Activated CD8-positive, alpha-beta memory T cell treated with anti-CD3 and anti-CD28 coated beads, Interleukin-2, amount 50 U/mL, for 4 hours (primary cell): Measurements from ENCODE around the gene VMO1.

Experiments used
- DNase-seq: peaks from one replicate; pipeline ENCODE4 v3.0.0-alpha.2; 2020

Gene VMO1

GRCh38 chr17:4796552-4796920 is 10.4 kb upstream of the VMO1 start:
- no peak for DNase-seq

DNA sequence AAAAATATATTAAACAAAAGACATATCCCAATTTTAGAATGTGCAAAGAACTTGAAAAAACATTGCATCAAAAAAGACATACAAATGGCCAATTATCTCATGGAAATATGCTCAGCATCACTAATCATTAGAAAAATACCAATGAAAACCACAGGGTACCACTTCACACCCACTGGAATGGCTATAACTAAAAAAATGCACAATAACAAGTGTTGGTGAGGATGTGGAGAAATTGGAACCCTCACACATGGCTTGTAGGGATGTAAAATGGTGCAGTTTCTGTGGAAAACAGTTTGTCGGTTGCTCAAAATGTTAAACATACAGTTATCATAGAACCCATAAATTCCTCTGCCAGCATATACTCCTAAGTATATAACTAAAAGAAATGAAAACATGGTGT is 9.0 kb upstream of the VMO1 start:
- no peak for DNase-seq

- DNase-seq = no peak
These were observed 4.5 kb upstream of the VMO1 start for GRCh38 chr17:4790705-4791088.

GRCh38 chr17:4789951-4790704 is 4.0 kb upstream of the VMO1 start:
- peak; percentile 77 for DNase-seq

- no peak for DNase-seq
These were observed 3.5 kb upstream of the VMO1 start for GRCh38 chr17:4789701-4789950.

- no peak for DNase-seq
These were observed 2.9 kb upstream of the VMO1 start, which contains the start of gene GLTPD2 for GRCh38 chr17:4788807-4789700. TSS of gene GLTPD2 (plus strand) at chr17:4788964. CDS start at chr17:4789012, 48 bp downstream.

DNA sequence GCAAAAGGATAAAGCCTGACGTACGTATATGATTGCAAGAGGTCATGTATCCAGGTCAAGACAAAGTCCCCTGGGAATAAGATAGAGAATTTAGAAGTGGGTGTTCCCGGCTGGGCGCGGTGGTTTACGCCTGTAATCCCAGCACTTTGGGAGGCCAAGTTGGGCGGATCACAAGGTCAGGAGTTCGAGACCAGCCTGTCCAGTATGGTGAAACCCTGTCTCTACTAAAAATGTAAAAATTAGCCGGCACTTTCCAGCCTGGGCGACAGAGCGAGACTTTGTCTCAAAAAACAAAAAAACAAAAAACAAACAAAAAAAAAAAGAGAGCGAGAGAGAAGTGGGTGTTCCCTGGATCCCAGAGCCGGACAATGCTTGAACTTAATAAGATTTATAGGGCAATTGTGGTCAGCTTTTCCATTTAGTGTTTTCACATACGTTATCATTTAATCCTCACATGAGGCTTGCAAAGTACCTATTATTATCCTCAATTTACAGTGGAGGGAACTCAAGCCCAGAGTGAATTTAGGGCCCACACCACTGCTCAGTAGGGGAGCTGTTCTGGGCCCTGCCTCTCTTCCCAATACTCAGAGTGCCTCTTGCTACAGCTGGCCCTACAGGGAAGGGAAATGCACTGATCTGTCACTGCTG is 2.1 kb upstream of the VMO1 start:
- no peak for DNase-seq

DNA sequence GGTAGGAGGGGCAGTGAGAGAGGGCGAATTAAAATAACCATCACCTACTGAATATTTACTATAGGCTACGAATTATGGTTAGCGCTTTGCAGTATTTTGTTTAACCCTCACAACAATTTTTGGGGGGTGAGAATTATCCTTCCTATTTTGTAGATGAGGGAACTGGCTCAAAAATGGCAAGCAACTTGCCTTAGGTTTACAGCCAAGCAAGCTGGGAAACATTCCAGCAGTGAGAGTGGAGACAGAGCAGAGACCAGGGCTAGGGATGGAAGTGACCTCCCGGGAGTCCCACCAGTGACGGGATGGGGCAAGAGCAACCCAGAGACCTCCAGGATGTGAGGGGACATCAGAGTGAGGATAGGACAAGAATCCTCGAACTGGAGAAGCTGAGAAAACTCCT is 352 bp upstream of the VMO1 start:
- DNase-seq = no peak

- no peak for DNase-seq
These were observed 656 bp downstream of the VMO1 start for GRCh38 chr17:4785311-4786105.

DNA sequence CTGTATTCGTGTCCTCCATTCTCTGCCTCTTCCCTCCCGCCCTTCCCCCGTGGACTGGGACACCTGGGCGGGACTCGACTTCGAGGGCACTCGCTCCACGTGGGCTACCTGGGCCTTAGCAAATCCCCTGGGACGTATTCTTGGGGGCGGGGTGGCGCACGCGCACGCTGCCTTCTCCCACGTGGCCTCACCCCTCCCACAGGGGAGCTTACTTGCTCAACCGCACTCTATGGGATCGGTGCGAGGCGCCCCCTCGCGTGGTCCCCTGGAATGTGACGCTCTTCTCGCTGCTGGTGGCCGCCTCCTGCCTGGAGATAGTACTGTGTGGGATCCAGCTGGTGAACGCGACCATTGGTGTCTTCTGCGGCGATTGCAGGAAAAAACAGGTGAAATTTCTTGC is 3.5 kb downstream of the VMO1 start:
- DNase-seq = peak; percentile 18

DNA sequence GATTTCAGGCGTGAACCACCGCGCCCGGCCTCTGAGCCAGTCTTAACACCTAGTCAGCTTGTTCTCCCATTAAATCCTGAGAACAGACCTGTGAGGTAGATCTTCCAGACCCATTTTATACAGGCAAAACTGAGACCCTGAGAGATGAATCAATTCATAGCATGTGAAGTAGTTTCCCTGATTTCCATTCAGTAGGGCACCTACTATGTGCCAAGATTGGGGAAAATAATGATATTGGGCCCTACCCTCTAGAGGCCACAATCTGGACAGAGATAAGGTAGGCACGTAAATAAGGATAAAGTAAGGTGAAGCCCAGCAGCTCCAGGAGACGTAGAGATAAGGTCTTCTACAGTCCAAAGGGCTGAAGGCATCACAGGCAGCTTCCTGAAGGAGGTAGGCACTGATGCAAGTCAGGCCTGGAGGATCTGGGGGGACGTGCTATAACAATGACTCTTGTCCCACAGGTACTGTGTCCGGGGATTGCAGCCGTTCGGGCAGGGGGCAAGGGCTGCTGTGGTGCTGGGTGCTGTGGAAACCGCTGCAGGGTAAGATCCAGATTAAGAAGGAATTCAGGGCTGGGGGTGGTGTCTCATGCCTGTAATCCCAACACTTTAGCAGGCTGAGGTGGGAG is 5.7 kb downstream of the VMO1 start:
- DNase-seq = no peak

GRCh38 chr17:4777969-4778760 is 8.0 kb downstream of the VMO1 start:
- DNase-seq = no peak

GRCh38 chr17:4772235-4772613 is 13.9 kb downstream of the VMO1 start:
- DNase-seq = no peak

GRCh38 chr17:4771519-4772234 is 14.5 kb downstream of the VMO1 start, which contains the start of gene TM4SF5:
TSS of gene TM4SF5 (plus strand) at chr17:4771886. CDS start at chr17:4771923, 37 bp downstream.
- DNase-seq = no peak

GRCh38 chr17:4769628-4770027 is 16.5 kb downstream of the VMO1 start:
- DNase-seq = no peak

- no peak for DNase-seq
These were observed 17.9 kb downstream of the VMO1 start for GRCh38 chr17:4768298-4768697.

- no peak for DNase-seq
These were observed 19.4 kb downstream of the VMO1 start for GRCh38 chr17:4766723-4767122.

DNA sequence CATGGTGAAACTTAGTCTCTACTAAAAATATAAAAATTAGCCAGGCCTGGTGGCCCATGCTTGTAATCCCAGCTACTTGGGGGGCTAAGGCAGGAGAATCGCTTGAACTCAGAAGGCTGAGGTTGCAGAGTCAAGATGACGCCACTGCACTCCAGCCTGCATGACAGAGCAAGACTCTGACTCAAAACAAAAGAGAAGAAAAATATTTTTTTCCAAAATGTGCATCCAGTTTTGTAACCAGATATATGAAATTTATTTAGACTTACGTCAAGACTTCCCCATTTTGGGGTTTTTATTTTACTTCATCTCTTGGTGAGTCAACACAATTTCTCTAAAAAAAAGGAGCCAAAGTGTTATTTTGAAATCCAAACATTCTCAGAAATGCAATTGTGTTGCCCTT is 20.0 kb downstream of the VMO1 start:
- no peak for DNase-seq

GRCh38 chr17:4764595-4764994 is 21.6 kb downstream of the VMO1 start:
- no peak for DNase-seq

GRCh38 chr17:4759776-4760236 is 26.4 kb downstream of the VMO1 start:
- DNase-seq = no peak

GRCh38 chr17:4753392-4753791 is 32.8 kb downstream of the VMO1 start:
- DNase-seq = no peak
